Parathyroid adenoma (tissue), 2 donors: ENCODE data around the gene SYNJ1.

Experiments
- H2AFZ ChIP-seq: fragments of 300-600 bp; sonication (generic); one replicate; pipeline ENCODE4 v1.7.0; 2017; ENCODE audit warnings: antibody characterized with exemption, mild to moderate bottlenecking
- H3K27ac ChIP-seq: fragments of 300-600 bp; sonication (generic); one replicate; pipeline ENCODE4 v1.7.0; 2017
- H3K27me3 ChIP-seq: fragments of 300-600 bp; sonication (generic); one replicate; pipeline ENCODE4 v1.7.0; 2017; ENCODE audit warnings: low read length; ENCODE audit not compliant: control insufficient read depth, insufficient read depth
- H3K36me3 ChIP-seq: fragments of 300-600 bp; sonication (generic); one replicate; pipeline ENCODE4 v1.7.0; 2017; ENCODE audit warnings: low read length; ENCODE audit not compliant: control insufficient read depth, insufficient read depth
- H3K4me1 ChIP-seq: fragments of 300-600 bp; sonication (generic); one replicate; pipeline ENCODE4 v1.7.0; 2017; ENCODE audit warnings: control low read depth
- H3K4me2 ChIP-seq: fragments of 300-600 bp; sonication (generic); one replicate; pipeline ENCODE4 v1.7.0; 2017; ENCODE audit warnings: low read length
- H3K4me3 ChIP-seq: fragments of 300-600 bp; sonication (generic); one replicate; pipeline ENCODE4 v1.7.0; 2017; ENCODE audit warnings: low read depth, low read length
- H3K79me2 ChIP-seq: fragments of 300-600 bp; sonication (generic); one replicate; pipeline ENCODE4 v1.7.0; 2017; ENCODE audit warnings: control low read depth
- H3K9ac ChIP-seq: fragments of 300-600 bp; sonication (generic); one replicate; pipeline ENCODE4 v1.7.0; 2017; ENCODE audit warnings: mild to moderate bottlenecking
- H3K9me3 ChIP-seq: fragments of 300-600 bp; sonication (generic); one replicate; pipeline ENCODE4 v1.7.0; 2017; ENCODE audit warnings: low read length; ENCODE audit not compliant: control insufficient read depth
- TF ChIP-seq, protein P1 (sequence below): fragments of 300-600 bp; sonication (generic); IDR thresholded peaks from one replicate; pipeline ENCODE4 v1.7.0; 2017; ENCODE audit warnings: antibody characterized with exemption, mild to moderate bottlenecking
- donor health status: primary hyperparathyroidism.

SYNJ1 gene

DNA sequence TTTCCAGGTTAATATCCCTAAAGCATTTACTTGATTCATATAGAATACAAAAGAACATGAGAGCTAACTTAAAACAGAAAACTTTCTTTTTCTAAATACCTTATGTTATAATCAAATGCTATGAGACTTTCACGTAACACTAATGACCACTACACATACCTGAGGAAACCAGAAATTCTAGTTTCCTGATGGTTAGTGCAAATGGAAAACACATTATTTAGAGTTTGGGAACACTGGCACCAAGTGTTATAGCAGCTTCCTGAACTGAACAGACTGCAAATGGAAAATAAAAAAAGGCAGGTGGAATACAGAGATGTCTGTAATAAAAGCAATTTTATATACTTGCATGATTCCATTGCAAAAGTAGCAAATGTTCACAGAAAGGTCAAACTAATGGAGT is 28.3 kb upstream of the SYNJ1 start:
- Histone ChIP-seq H3K9ac (no peak overlapping the region), H2AFZ (no peak overlapping the region), H3K27ac (no peak overlapping the region), H3K4me3 (no peak overlapping the region), H3K4me1 (no peaks in the 10 kb centered on the region), H3K9me3 (no peaks in the 10 kb centered on the region), H3K27me3 (no peaks in the 10 kb centered on the region), H3K36me3 (no peaks in the 10 kb centered on the region), H3K79me2 (no peaks in the 10 kb centered on the region), H3K4me2 (no peak overlapping the region)
- TF ChIP-seq, protein P1, sequence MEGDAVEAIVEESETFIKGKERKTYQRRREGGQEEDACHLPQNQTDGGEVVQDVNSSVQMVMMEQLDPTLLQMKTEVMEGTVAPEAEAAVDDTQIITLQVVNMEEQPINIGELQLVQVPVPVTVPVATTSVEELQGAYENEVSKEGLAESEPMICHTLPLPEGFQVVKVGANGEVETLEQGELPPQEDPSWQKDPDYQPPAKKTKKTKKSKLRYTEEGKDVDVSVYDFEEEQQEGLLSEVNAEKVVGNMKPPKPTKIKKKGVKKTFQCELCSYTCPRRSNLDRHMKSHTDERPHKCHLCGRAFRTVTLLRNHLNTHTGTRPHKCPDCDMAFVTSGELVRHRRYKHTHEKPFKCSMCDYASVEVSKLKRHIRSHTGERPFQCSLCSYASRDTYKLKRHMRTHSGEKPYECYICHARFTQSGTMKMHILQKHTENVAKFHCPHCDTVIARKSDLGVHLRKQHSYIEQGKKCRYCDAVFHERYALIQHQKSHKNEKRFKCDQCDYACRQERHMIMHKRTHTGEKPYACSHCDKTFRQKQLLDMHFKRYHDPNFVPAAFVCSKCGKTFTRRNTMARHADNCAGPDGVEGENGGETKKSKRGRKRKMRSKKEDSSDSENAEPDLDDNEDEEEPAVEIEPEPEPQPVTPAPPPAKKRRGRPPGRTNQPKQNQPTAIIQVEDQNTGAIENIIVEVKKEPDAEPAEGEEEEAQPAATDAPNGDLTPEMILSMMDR, result no peak

DNA sequence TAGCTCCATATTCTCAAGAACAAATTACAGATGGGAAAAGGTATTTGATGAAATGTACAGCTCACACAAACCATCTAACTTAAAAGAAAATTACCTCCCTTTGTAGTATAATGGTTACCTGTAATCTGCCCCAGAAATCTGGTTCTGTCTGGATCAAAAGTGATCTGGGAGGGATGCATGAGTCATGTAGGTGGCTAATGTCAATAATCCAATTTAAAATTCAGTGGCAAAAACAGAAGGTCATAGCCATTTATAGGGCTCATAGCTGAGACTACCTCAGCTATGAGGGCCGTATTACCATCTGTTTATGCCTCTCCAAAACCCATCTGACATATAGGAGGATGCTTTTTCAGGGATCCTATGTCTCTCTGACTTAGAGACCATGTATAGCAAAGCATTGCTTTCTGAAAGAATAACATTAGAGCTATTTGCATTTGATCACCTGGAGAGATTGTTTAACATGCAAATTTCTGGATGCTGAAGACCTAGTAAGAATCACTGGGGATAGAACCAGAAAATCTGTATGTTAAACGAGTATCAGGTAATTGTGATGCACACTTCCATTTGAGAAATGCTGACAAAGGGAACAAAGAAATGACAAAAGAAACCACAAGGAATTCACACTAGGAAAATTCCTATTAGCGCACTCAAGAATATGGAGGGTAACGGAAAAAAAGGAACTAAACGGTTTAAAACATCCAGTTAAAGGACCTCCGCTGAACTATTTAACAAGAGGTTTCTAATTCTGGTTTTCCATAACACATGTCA is 26.2 kb upstream of the SYNJ1 start:
- Histone ChIP-seq H3K4me1 (no peaks in the 10 kb centered on the region), H3K79me2 (no peaks in the 10 kb centered on the region), H3K4me3 (no peak overlapping the region), H3K27me3 (no peaks in the 10 kb centered on the region), H3K4me2 (no peak overlapping the region), H3K36me3 (no peaks in the 10 kb centered on the region), H2AFZ (no peak overlapping the region), H3K27ac (no peak overlapping the region), H3K9me3 (no peaks in the 10 kb centered on the region), H3K9ac (no peak overlapping the region)
- TF ChIP-seq, protein P1, result no peak

DNA sequence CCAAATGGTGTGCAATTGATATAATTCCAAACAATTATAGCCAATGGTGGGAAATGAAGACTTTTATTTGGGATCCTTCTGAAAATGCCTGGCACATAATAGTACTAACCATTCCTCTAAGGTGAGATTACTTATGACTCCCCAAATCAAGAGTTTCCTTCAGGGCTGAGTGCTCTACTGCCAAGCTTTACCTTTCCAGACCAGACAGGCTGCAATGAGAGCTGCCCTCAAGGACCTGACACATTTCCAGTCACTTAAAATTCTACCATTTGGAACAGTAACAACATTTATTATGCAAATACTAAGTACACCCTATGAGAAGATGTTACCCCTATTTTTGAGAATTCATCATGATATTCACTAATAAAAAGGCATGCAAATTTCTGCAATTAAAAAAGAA is 22.6 kb upstream of the SYNJ1 start:
- no peaks in the 10 kb centered on the region for H3K79me2 ChIP-seq
- no peaks in the 10 kb centered on the region for H3K4me1 ChIP-seq
- H3K36me3 ChIP-seq, result no peaks in the 10 kb centered on the region
- H3K27me3 ChIP-seq, result no peaks in the 10 kb centered on the region
- no peak overlapping the region for H3K27ac ChIP-seq
- H3K4me2 ChIP-seq, result no peak overlapping the region
- no peak overlapping the region for H3K9ac ChIP-seq
- H3K9me3 ChIP-seq, result no peaks in the 10 kb centered on the region
- TF ChIP-seq, protein P1, result no peak
- H2AFZ ChIP-seq, result no peak overlapping the region
- no peak overlapping the region for H3K4me3 ChIP-seq

DNA sequence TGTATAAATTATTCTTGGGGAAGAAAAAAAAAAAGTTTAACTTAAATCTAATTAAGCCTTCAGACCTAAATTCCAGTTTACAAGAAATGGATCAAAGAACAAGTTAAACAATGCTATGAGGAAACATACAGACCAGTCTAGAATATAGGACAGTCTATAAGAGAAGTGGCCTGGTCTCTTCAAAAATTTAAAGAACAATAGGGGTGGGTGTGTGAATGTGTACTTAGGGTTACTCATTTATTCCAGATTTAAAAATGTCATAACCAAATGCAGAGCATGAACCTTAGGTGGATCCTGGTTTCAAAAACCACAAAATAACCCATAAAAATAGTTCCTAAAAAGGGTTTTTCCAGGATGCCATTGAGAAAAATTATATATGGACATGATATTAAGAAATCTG is 21.8 kb upstream of the SYNJ1 start:
- H3K4me3 ChIP-seq, result no peak overlapping the region
- no peak overlapping the region for H2AFZ ChIP-seq
- no peak overlapping the region for H3K27ac ChIP-seq
- no peak overlapping the region for H3K4me2 ChIP-seq
- no peaks in the 10 kb centered on the region for H3K4me1 ChIP-seq
- H3K9ac ChIP-seq, result no peak overlapping the region
- TF ChIP-seq, protein P1, result no peak
- H3K27me3 ChIP-seq, result no peaks in the 10 kb centered on the region
- H3K36me3 ChIP-seq, result no peaks in the 10 kb centered on the region
- H3K79me2 ChIP-seq, result no peaks in the 10 kb centered on the region
- no peaks in the 10 kb centered on the region for H3K9me3 ChIP-seq

DNA sequence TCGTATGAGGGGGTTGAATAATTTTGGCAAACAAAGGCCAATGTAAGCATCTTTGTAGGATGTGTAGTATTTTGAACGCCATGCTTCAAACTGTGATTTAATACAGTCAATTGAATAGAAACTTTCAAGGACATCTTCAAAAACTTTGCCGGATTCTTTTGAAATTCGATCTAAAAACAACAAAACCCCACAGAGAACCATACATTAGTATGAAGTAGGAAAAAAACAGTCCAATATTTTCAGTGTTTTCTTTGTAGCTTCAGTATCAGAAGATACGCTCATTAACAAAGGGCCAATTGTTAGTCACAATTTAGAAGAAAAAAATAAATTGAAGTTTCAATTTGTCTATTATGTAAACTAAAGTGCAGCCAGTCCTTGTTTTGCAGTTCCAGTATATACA is 20.7 kb upstream of the SYNJ1 start:
- no peak overlapping the region for H3K27ac ChIP-seq
- no peak overlapping the region for H3K9ac ChIP-seq
- no peaks in the 10 kb centered on the region for H3K4me1 ChIP-seq
- no peak overlapping the region for H3K4me3 ChIP-seq
- H3K36me3 ChIP-seq, result no peaks in the 10 kb centered on the region
- no peaks in the 10 kb centered on the region for H3K27me3 ChIP-seq
- no peak overlapping the region for H2AFZ ChIP-seq
- H3K9me3 ChIP-seq, result no peaks in the 10 kb centered on the region
- TF ChIP-seq, protein P1, result no peak
- no peaks in the 10 kb centered on the region for H3K79me2 ChIP-seq
- H3K4me2 ChIP-seq, result no peak overlapping the region
